ENCODE data around the gene TENT5D.

Gene TENT5D

DNA sequence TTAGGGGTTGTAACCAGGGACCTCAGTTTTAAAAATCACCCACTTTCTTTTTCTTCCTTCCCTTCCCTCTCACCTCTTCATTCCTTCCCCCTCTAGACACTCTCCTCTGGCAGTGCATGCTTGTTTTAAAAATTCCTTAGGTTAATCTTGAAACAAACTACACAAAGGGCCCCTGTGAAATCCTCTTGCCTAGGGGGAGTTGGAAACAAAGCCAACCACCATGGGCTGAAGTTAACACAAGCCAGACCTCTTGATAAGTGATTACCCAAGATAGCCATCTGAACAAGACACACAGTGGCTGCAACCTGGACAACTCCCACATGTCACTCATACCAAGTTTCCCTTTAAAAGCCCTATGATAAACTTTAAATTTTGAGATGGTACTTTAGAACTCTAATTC is 68.9 kb downstream of the TENT5D start (continued):
- TF ChIP-seq, protein P1, sequence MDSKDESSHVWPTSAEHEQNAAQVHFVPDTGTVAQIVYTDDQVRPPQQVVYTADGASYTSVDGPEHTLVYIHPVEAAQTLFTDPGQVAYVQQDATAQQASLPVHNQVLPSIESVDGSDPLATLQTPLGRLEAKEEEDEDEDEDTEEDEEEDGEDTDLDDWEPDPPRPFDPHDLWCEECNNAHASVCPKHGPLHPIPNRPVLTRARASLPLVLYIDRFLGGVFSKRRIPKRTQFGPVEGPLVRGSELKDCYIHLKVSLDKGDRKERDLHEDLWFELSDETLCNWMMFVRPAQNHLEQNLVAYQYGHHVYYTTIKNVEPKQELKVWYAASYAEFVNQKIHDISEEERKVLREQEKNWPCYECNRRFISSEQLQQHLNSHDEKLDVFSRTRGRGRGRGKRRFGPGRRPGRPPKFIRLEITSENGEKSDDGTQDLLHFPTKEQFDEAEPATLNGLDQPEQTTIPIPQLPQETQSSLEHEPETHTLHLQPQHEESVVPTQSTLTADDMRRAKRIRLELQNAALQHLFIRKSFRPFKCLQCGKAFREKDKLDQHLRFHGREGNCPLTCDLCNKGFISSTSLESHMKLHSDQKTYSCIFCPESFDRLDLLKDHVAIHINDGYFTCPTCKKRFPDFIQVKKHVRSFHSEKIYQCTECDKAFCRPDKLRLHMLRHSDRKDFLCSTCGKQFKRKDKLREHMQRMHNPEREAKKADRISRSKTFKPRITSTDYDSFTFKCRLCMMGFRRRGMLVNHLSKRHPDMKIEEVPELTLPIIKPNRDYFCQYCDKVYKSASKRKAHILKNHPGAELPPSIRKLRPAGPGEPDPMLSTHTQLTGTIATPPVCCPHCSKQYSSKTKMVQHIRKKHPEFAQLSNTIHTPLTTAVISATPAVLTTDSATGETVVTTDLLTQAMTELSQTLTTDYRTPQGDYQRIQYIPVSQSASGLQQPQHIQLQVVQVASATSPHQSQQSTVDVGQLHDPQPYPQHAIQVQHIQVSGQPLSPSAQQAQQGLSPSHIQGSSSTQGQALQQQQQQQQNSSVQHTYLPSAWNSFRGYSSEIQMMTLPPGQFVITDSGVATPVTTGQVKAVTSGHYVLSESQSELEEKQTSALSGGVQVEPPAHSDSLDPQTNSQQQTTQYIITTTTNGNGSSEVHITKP (tag by site-specific recombination; IDR thresholded peaks at IDR 0.05): no peak
- TF ChIP-seq ZNF223 (tag by site-specific recombination; IDR thresholded peaks at IDR 0.05): no peak
